PC-3 (cell line): ENCODE results near the gene GPR176. TPM values are rescaled to one million over a fixed set of nuclear protein-coding genes. Genes with fewer than 3 reads are reported as not detected.
"Not testable (repeated sequence)": the region's sequence is repeated elsewhere in the genome, so short reads cannot be mapped to it uniquely, and the experiment has no call there.

Experiments used
- ATAC-seq: fragments of 200-7000 bp; cut with Tn5 transposase; 2 replicates; pipeline ENCODE4 v1.9.1; 2020; ENCODE audit warnings: mild to moderate bottlenecking, moderate library complexity
- BruUV-seq: library from RNA; stranded (reverse); fragments of 400-500 nt; replicated peaks from 2 replicates; lab custom pipeline; 2021; lab: Mats Ljungman, UMichigan
- CTCF ChIA-PET: fragments of 300-600 bp; sonication (Branson Sonifier 250); formaldehyde crosslinking; loops from one replicate; lab custom pipeline; 2022; ENCODE audit warnings: antibody characterized with exemption; lab: Charles Lee
- POLR2A ChIA-PET: fragments of 300-600 bp; sonication (Branson Sonifier 250); formaldehyde crosslinking; loops from one replicate; lab custom pipeline; 2022; ENCODE audit warnings: antibody characterized with exemption; ENCODE audit not compliant: unreplicated experiment; lab: Charles Lee
- DNase-seq: peaks from one replicate; pipeline ENCODE4 v3.0.0-alpha.2; 2015
- H2AFZ ChIP-seq: fragments of 300-600 bp; sonication (generic); 2 replicates; pipeline ENCODE4 v1.6.0; 2016; ENCODE audit warnings: antibody characterized with exemption, low read length
- H3F3A ChIP-seq: fragments of 300-600 bp; sonication (generic); one replicate; pipeline ENCODE4 v1.6.0; 2017; ENCODE audit warnings: antibody characterized with exemption, low read length, control low read depth, mild to moderate bottlenecking; ENCODE audit not compliant: unreplicated experiment
- H3K27ac ChIP-seq: fragments of 300-600 bp; sonication (generic); 2 replicates; pipeline ENCODE4 v1.5.1; 2016; ENCODE audit warnings: mild to moderate bottlenecking, low read length
- H3K27me3 ChIP-seq: fragments of 300-600 bp; sonication (generic); 2 replicates; pipeline ENCODE4 v1.6.1; 2016; ENCODE audit warnings: low read length, mixed read lengths
- H3K36me3 ChIP-seq: fragments of 300-600 bp; sonication (generic); 2 replicates; pipeline ENCODE4 v1.6.1; 2016; ENCODE audit warnings: low read depth, mixed run types, low read length, mixed read lengths
- H3K4me1 ChIP-seq: fragments of 300-600 bp; sonication (generic); 2 replicates; pipeline ENCODE4 v1.5.1; 2016; ENCODE audit warnings: low read length; ENCODE audit not compliant: insufficient read depth
- H3K4me2 ChIP-seq: fragments of 300-600 bp; sonication (generic); 2 replicates; pipeline ENCODE4 v1.6.0; 2016; ENCODE audit warnings: low read length
- H3K4me3 ChIP-seq: fragments of 300-600 bp; sonication (generic); 2 replicates; pipeline ENCODE4 v1.5.1; 2016; ENCODE audit warnings: mild to moderate bottlenecking, low read length, mixed read lengths
- H3K79me2 ChIP-seq: fragments of 300-600 bp; sonication (generic); 2 replicates; pipeline ENCODE4 v1.6.1; 2017; ENCODE audit warnings: low read length, mixed read lengths
- H3K9ac ChIP-seq: fragments of 300-600 bp; sonication (generic); 2 replicates; pipeline ENCODE4 v1.6.0; 2016; ENCODE audit warnings: mild to moderate bottlenecking, low read length
- H3K9me2 ChIP-seq: fragments of 300-600 bp; sonication (generic); replicated peaks from 2 replicates; pipeline ENCODE4 v1.6.1; 2016; ENCODE audit warnings: mixed run types, low read length, mixed read lengths
- H3K9me3 ChIP-seq: fragments of 300-600 bp; sonication (generic); 2 replicates; pipeline ENCODE4 v1.6.1; 2016; ENCODE audit warnings: low read length, mixed read lengths
- H4K20me1 ChIP-seq: fragments of 300-600 bp; sonication (generic); 2 replicates; pipeline ENCODE4 v1.6.1; 2016; ENCODE audit warnings: low read length, mixed read lengths
- CTCF ChIP-seq: fragments of 300-600 bp; sonication (generic); conservative IDR thresholded peaks from 2 replicates; pipeline ENCODE4 v1.5.1; 2017; ENCODE audit warnings: antibody characterized with exemption, low read depth, mild to moderate bottlenecking, low read length
- EZH2 ChIP-seq: fragments of 300-600 bp; sonication (generic); IDR thresholded peaks from one replicate; pipeline ENCODE4 v1.6.1; 2017; ENCODE audit warnings: antibody characterized with exemption, mild to moderate bottlenecking, low read length; ENCODE audit not compliant: unreplicated experiment
- EZH2phosphoT487 ChIP-seq: fragments of 300-600 bp; sonication (generic); IDR thresholded peaks from 2 replicates; pipeline ENCODE4 v1.6.1; 2018; ENCODE audit warnings: mild to moderate bottlenecking, antibody characterized with exemption, low read length, borderline replicate concordance
- intact Hi-C: fragments of 100-400 bp; cut with micrococcal nuclease; formaldehyde crosslinking; loops from 2 replicates; pipeline ENCODE4 v1.9.0; 2023
- total RNA-seq: library from RNA; depleted of rRNA; stranded (reverse); fragments of >200 nt; gene quantifications from 2 replicates; pipeline ENCODE4 v1.2.3, GENCODE V29; 2014

The GPR176 gene
- total RNA-seq, 1 experiment from 2014 or later: 27.8 TPM

- ChIA-PET CTCF (interaction anchor here (0.5 kb wide), 1 partner anchor 1016 kb away, joined by 3 read pairs; no protein-coding TSS in a partner anchor), POLR2A (no interaction called here)
- no peaks in the 10 kb centered on the region for H3K9me2 ChIP-seq
Measured at GRCh38 chr15:39819533-39819932, 100.5 kb downstream of the GPR176 start.

GRCh38 chr15:39817892-39818291 is 102.2 kb downstream of the GPR176 start:
- no peak overlapping the region for H3K4me3 ChIP-seq
- intact Hi-C loops: no loop called here
- H3F3A ChIP-seq: no peaks in the 10 kb centered on the region
- BruUV-seq: no TSS peak
- CTCF ChIA-PET: interaction anchor here (0.7 kb wide), 1 partner anchor 132 kb away, joined by 3 read pairs; no protein-coding TSS in a partner anchor
- no peaks in the 10 kb centered on the region for H3K9me3 ChIP-seq
- DNase-seq: no peak
- H3K79me2 ChIP-seq: no peaks in the 10 kb centered on the region
- no peaks in the 10 kb centered on the region for H4K20me1 ChIP-seq
- H3K27ac ChIP-seq: no peak overlapping the region
- no peaks in the 10 kb centered on the region for H3K9me2 ChIP-seq
- POLR2A ChIA-PET: no interaction called here
- H3K36me3 ChIP-seq: no peaks in the 10 kb centered on the region
- no peaks in the 10 kb centered on the region for H3K4me1 ChIP-seq
- no peak overlapping the region for H2AFZ ChIP-seq
- H3K27me3 ChIP-seq: no peaks in the 10 kb centered on the region
- no peak for ATAC-seq
- no peak overlapping the region for H3K4me2 ChIP-seq
- no peak overlapping the region for H3K9ac ChIP-seq
- TF ChIP-seq EZH2 (no peak), EZH2phosphoT487 (no peak), CTCF (no peak)

More at GRCh38 chr15:39819533-39819932, 100.5 kb downstream of the GPR176 start:
- no peak for TF ChIP-seq EZH2
- TF ChIP-seq CTCF: no peak
- no peak for TF ChIP-seq EZH2phosphoT487
- no peaks in the 10 kb centered on the region for H3K79me2 ChIP-seq
- no peaks in the 10 kb centered on the region for H3F3A ChIP-seq
- no peak overlapping the region for H3K27ac ChIP-seq
- DNase-seq (no peak), ATAC-seq (no peak)
- no TSS peak for BruUV-seq
- H4K20me1 ChIP-seq: no peaks in the 10 kb centered on the region
- no peaks in the 10 kb centered on the region for H3K9me3 ChIP-seq
- no peaks in the 10 kb centered on the region for H3K36me3 ChIP-seq
- no peak overlapping the region for H3K4me2 ChIP-seq
- intact Hi-C loops: no loop called here
- H3K4me3 ChIP-seq: no peak overlapping the region
- no peaks in the 10 kb centered on the region for H3K27me3 ChIP-seq
- H3K4me1 ChIP-seq: no peaks in the 10 kb centered on the region
- no peak overlapping the region for H2AFZ ChIP-seq
- no peak overlapping the region for H3K9ac ChIP-seq

GRCh38 chr15:39814489-39814888 is 105.6 kb downstream of the GPR176 start:
- intact Hi-C loops: no loop called here
- no peaks in the 10 kb centered on the region for H3F3A ChIP-seq
- H3K27me3 ChIP-seq: no peaks in the 10 kb centered on the region
- CTCF ChIA-PET: interaction anchor here (0.6 kb wide), 1 partner anchor 8 kb away, joined by 5 read pairs; no protein-coding TSS in a partner anchor
- no peak overlapping the region for H3K4me2 ChIP-seq
- H3K27ac ChIP-seq: no peak overlapping the region
- TF ChIP-seq EZH2 (no peak), EZH2phosphoT487 (no peak), CTCF (no peak)
- DNase-seq: no peak
- H2AFZ ChIP-seq: no peak overlapping the region
- H3K9me3 ChIP-seq: no peaks in the 10 kb centered on the region
- ATAC-seq: no peak
- H4K20me1 ChIP-seq: no peaks in the 10 kb centered on the region
- H3K79me2 ChIP-seq: no peaks in the 10 kb centered on the region
- no peak overlapping the region for H3K9ac ChIP-seq
- POLR2A ChIA-PET: no interaction called here
- BruUV-seq: no TSS peak
- no peaks in the 10 kb centered on the region for H3K9me2 ChIP-seq
- no peaks in the 10 kb centered on the region for H3K4me1 ChIP-seq
- no peaks in the 10 kb centered on the region for H3K36me3 ChIP-seq
- H3K4me3 ChIP-seq: no peak overlapping the region

GRCh38 chr15:39812651-39813050 is 107.4 kb downstream of the GPR176 start:
- H2AFZ ChIP-seq, H3K4me1 ChIP-seq, H3K9ac ChIP-seq, H4K20me1 ChIP-seq, H3K79me2 ChIP-seq, H3F3A ChIP-seq, H3K4me3 ChIP-seq, H3K9me2 ChIP-seq, ATAC-seq, BruUV-seq, intact Hi-C loops, H3K36me3 ChIP-seq, H3K27ac ChIP-seq, POLR2A ChIA-PET, H3K9me3 ChIP-seq, DNase-seq, H3K27me3 ChIP-seq, H3K4me2 ChIP-seq: not testable (repeated sequence)
- CTCF ChIA-PET: interaction anchor here (0.6 kb wide), 1 partner anchor 164 kb away, joined by 5 read pairs; no protein-coding TSS in a partner anchor
